WTC11 (cell line): ENCODE measurements around the gene CXorf58. TPM values are rescaled to one million over a fixed set of nuclear protein-coding genes. Genes with fewer than 3 reads are reported as not detected.
"Not testable (repeated sequence)": the region's sequence is repeated elsewhere in the genome, so short reads cannot be mapped to it uniquely, and the experiment has no call there.

Experiments used
- ATAC-seq: fragments of 200-7000 bp; cut with Tn5 transposase; 2 replicates; pipeline ENCODE4 v1.10.0; 2021; ENCODE audit warnings: mild to moderate bottlenecking, moderate library complexity
- Bru-seq: library from RNA; stranded (reverse); fragments of 400-500 nt; gene quantifications from one replicate; lab custom pipeline; 2021; lab: Mats Ljungman, UMichigan
- CTCF ChIA-PET: fragments of 300-600 bp; sonication (Branson Sonifier 250); formaldehyde crosslinking; loops from one replicate; lab custom pipeline; 2021; ENCODE audit warnings: antibody characterized with exemption; lab: Charles Lee
- POLR2A ChIA-PET: fragments of 350-600 bp; sonication (Branson Sonifier 250); formaldehyde crosslinking; loops from one replicate; lab custom pipeline; 2021; ENCODE audit warnings: antibody characterized with exemption; lab: Charles Lee
- DNase-seq: peaks from one replicate; pipeline ENCODE4 v3.0.0; 2021; ENCODE audit warnings: low spot score
- H3K27ac Mint-ChIP-seq: 2 replicates; pipeline ENCODE4 v1.8.0; 2021; ENCODE audit warnings: mixed read lengths
- H3K27me3 Mint-ChIP-seq: 2 replicates; pipeline ENCODE4 v1.8.0; 2021; ENCODE audit warnings: low read depth, mild to moderate bottlenecking, moderate library complexity, mixed read lengths
- H3K36me3 Mint-ChIP-seq: 2 replicates; pipeline ENCODE4 v1.8.0; 2021; ENCODE audit warnings: mixed read lengths
- H3K4me1 Mint-ChIP-seq: 2 replicates; pipeline ENCODE4 v1.8.0; 2022; ENCODE audit warnings: mixed read lengths
- H3K4me3 Mint-ChIP-seq: 2 replicates; pipeline ENCODE4 v1.8.0; 2021; ENCODE audit warnings: mild to moderate bottlenecking, moderate library complexity, mixed read lengths
- H3K9me3 Mint-ChIP-seq: 2 replicates; pipeline ENCODE4 v1.8.0; 2021; ENCODE audit warnings: mixed read lengths
- CTCF ChIP-seq: fragments of 200-600 bp; IDR thresholded peaks from 2 replicates; pipeline ENCODE4 v1.8.0; 2022; ENCODE audit warnings: antibody characterized with exemption
- E2F5 ChIP-seq: sonication (generic); formaldehyde crosslinking; IDR thresholded peaks from 2 replicates; pipeline ENCODE4 v1.8.1; 2022; ENCODE audit warnings: mild to moderate bottlenecking, moderate library complexity, missing genetic modification reagents
- HMGXB4 ChIP-seq: sonication (generic); formaldehyde crosslinking; IDR thresholded peaks from 2 replicates; pipeline ENCODE4 v1.8.1; 2023; ENCODE audit warnings: mild to moderate bottlenecking, moderate library complexity, missing genetic modification reagents
- MAX ChIP-seq: sonication (generic); formaldehyde crosslinking; IDR thresholded peaks from 2 replicates; pipeline ENCODE4 v1.8.0; 2022; ENCODE audit warnings: mild to moderate bottlenecking, missing genetic modification reagents
- MLX ChIP-seq: sonication (generic); formaldehyde crosslinking; IDR thresholded peaks from 2 replicates; pipeline ENCODE4 v1.8.1; 2023; ENCODE audit warnings: mild to moderate bottlenecking, missing genetic modification reagents, moderate library complexity
- NR2C2 ChIP-seq: sonication (generic); formaldehyde crosslinking; IDR thresholded peaks from 2 replicates; pipeline ENCODE4 v1.8.0; 2022; ENCODE audit warnings: mild to moderate bottlenecking, missing genetic modification reagents
- SP1 ChIP-seq: sonication (generic); formaldehyde crosslinking; conservative IDR thresholded peaks from 2 replicates; pipeline ENCODE4 v1.8.1; 2022; ENCODE audit warnings: missing genetic modification reagents
- ZNF671 ChIP-seq: fragments of 250-450 bp; sonication (Bioruptor Pico); IDR thresholded peaks from 2 replicates; pipeline ENCODE4 v1.8.0; 2021; ENCODE audit warnings: mild to moderate bottlenecking
- ZSCAN18 ChIP-seq: fragments of 250-450 bp; sonication (Bioruptor Pico); IDR thresholded peaks from 2 replicates; pipeline ENCODE4 v2.1.2; 2022; ENCODE audit warnings: mild to moderate bottlenecking, moderate library complexity
- long read RNA-seq, 3 experiments: library from RNA in 1 of 3; library from capped mRNA in 1 of 3; library from polyadenylated mRNA in 1 of 3; unstranded in 2 of 3; stranded (forward) in 1 of 3; transcript quantifications; one replicate each; pipeline ENCODE4 v2.0.0, GENCODE V29; 2021
- total RNA-seq: library from RNA; stranded (reverse); gene quantifications from 3 replicates; pipeline ENCODE4 v1.2.3, GENCODE V29; 2021

CXorf58 gene
- total RNA-seq (0.27 TPM in 1 of 3 replicates, not detected in the others), Bru-seq, nascent RNA (percentile 11 among the genes with signal in this experiment)
- long read RNA-seq, experiment 1, partial matches to known transcripts = 0 of 1 reads
- long read RNA-seq, experiment 1, other reads (novel, unspliced or antisense) = 1 of 1 reads
- long read RNA-seq, experiment 2 = 0 reads
- long read RNA-seq, experiment 3 = 0 reads

- ATAC-seq (peak; percentile 91), DNase-seq (peak; percentile 91)
- Mint-ChIP-seq H3K36me3 (peaks cover 5% of the 10 kb centered on the region), H3K27me3 (no peaks in the 10 kb centered on the region), H3K4me1 (peaks cover 19% of the 10 kb centered on the region), H3K4me3 (peak within 1 kb of the TSS; percentile 74), H3K27ac (peak within 1 kb of the TSS; percentile 92), H3K9me3 (no peaks in the 10 kb centered on the region)
- POLR2A ChIA-PET = interaction anchor here (1.0 kb wide), 2 partner anchors 125 to 146 kb away, joined by 5 to 6 read pairs; partner anchors contain the start of genes EIF2S3 and SAT1
- CTCF ChIA-PET = interaction anchor here (0.6 to 4.1 kb wide), 12 partner anchors 22 to 219 kb away, joined by 3 to 48 read pairs (median 4); partner anchors contain the start of gene EIF2S3
- TF ChIP-seq ZSCAN18 (CRISPR knock-in tag) (no peak), HMGXB4 (CRISPR knock-in tag) (peak; percentile 61; the same call in 1 of the 2 replicates), MAX (CRISPR knock-in tag) (peak; percentile 61; the same call in 1 of the 2 replicates), CTCF (0 out of 2 replicates have a peak, but pooled peaks have one; percentile 25), SP1 (CRISPR knock-in tag) (peak; percentile 65; the same call in 1 of the 2 replicates)
Measured at GRCh38 chrX:23907498-23908218, at the start of gene CXorf58, which contains the start of gene APOO. Gene CXorf58 (plus strand): TSS chrX:23908006. CDS start chrX:23910303, 2,297 bp downstream. Gene APOO (minus strand): TSS chrX:23907938. CDS start chrX:23907702, 236 bp downstream.

GRCh38 chrX:23859238-23859637, 48.6 kb upstream of the CXorf58 start:
- not testable (repeated sequence) for H3K27me3 Mint-ChIP-seq, H3K36me3 Mint-ChIP-seq, ATAC-seq

GRCh38 chrX:23861215-23861896, 46.5 kb upstream of the CXorf58 start:
- DNase-seq (no peak), ATAC-seq (no peak)
- Mint-ChIP-seq H3K36me3 (peaks cover 9% of the 10 kb centered on the region), H3K9me3 (no peaks in the 10 kb centered on the region), H3K4me3 (no peak overlapping the region), H3K27me3 (no peaks in the 10 kb centered on the region), H3K27ac (0 out of 2 replicates have a peak overlapping the region, but pooled peaks have one; percentile 19), H3K4me1 (no peaks in the 10 kb centered on the region)
- POLR2A ChIA-PET = no interaction called here
- TF ChIP-seq NR2C2 (CRISPR knock-in tag) (no peak), MLX (CRISPR knock-in tag) (no peak), E2F5 (CRISPR knock-in tag) (no peak), ZNF671 (CRISPR knock-in tag) (no peak)
- CTCF ChIA-PET = no interaction called here

More at GRCh38 chrX:23859238-23859637, 48.6 kb upstream of the CXorf58 start:
- H3K9me3 Mint-ChIP-seq, CTCF ChIA-PET, DNase-seq, POLR2A ChIA-PET, H3K4me1 Mint-ChIP-seq, H3K4me3 Mint-ChIP-seq, H3K27ac Mint-ChIP-seq: not testable (repeated sequence)

GRCh38 chrX:23861952-23862351, 45.9 kb upstream of the CXorf58 start:
- H3K9me3 Mint-ChIP-seq, H3K4me1 Mint-ChIP-seq, H3K27ac Mint-ChIP-seq, POLR2A ChIA-PET, H3K36me3 Mint-ChIP-seq, DNase-seq, CTCF ChIA-PET, H3K4me3 Mint-ChIP-seq, H3K27me3 Mint-ChIP-seq, ATAC-seq: not testable (repeated sequence)
